GM23338 (cell line): ENCODE data around the gene KCNIP1. TPM values are rescaled to one million over a fixed set of nuclear protein-coding genes. Genes with fewer than 3 reads are reported as not detected.

ENCODE experiments used
- ATAC-seq: fragments of 200-7000 bp; cut with Tn5 transposase; 3 replicates; pipeline ENCODE4 v1.9.1; 2020
- DNase-seq: peaks from one replicate; pipeline ENCODE4 v3.0.0-alpha.2; 2015; ENCODE audit warnings: low spot score
- H2AFZ ChIP-seq: fragments of 200-600 bp; sonication (generic); 2 replicates; pipeline ENCODE4 v1.8.0; 2016; ENCODE audit warnings: antibody characterized with exemption, mild to moderate bottlenecking, moderate library complexity
- H3F3A ChIP-seq: fragments of 200-600 bp; sonication (generic); replicated peaks from 2 replicates; pipeline ENCODE4 v1.8.0; 2017; ENCODE audit warnings: antibody characterized with exemption, mixed run types, low read depth
- H3K27ac ChIP-seq: fragments of 200-600 bp; sonication (generic); 2 replicates; pipeline ENCODE4 v1.6.1; 2016; ENCODE audit warnings: low read depth
- H3K27me3 ChIP-seq: fragments of 200-600 bp; sonication (generic); 2 replicates; pipeline ENCODE4 v1.8.0; 2016; ENCODE audit warnings: mild to moderate bottlenecking, mixed run types, moderate library complexity; ENCODE audit not compliant: insufficient read depth
- H3K36me3 ChIP-seq: fragments of 200-600 bp; sonication (generic); 2 replicates; pipeline ENCODE4 v1.8.0; 2016; ENCODE audit warnings: mild to moderate bottlenecking; ENCODE audit not compliant: insufficient read depth
- H3K4me1 ChIP-seq: fragments of 200-600 bp; sonication (generic); 2 replicates; pipeline ENCODE4 v1.8.0; 2016; ENCODE audit warnings: mild to moderate bottlenecking, moderate library complexity; ENCODE audit not compliant: insufficient read depth
- H3K4me2 ChIP-seq: fragments of 200-600 bp; sonication (generic); 2 replicates; pipeline ENCODE4 v1.7.1; 2017; ENCODE audit warnings: mixed run types
- H3K4me3 ChIP-seq: fragments of 200-600 bp; sonication (generic); 2 replicates; pipeline ENCODE4 v1.6.1; 2016; ENCODE audit warnings: mixed run types
- H3K79me2 ChIP-seq: fragments of 200-600 bp; sonication (generic); replicated peaks from 2 replicates; pipeline ENCODE4 v1.8.0; 2017; ENCODE audit warnings: mild to moderate bottlenecking; ENCODE audit not compliant: insufficient read depth
- H3K9me2 ChIP-seq: fragments of 200-600 bp; sonication (generic); 2 replicates; pipeline ENCODE4 v1.8.0; 2017; ENCODE audit not compliant: insufficient read depth
- H4K20me1 ChIP-seq: fragments of 200-600 bp; sonication (generic); replicated peaks from 2 replicates; pipeline ENCODE4 v1.8.0; 2017; ENCODE audit warnings: mild to moderate bottlenecking; ENCODE audit not compliant: insufficient read depth
- H3K27ac Mint-ChIP-seq: 2 replicates; pipeline ENCODE4 v1.8.0; 2020; ENCODE audit warnings: inconsistent platforms, mild to moderate bottlenecking, moderate library complexity, mixed read lengths
- H3K27me3 Mint-ChIP-seq: 3 replicates; pipeline ENCODE4 v1.8.0; 2022; ENCODE audit warnings: low read depth, mild to moderate bottlenecking, moderate library complexity, mixed read lengths, inconsistent platforms; ENCODE audit not compliant: insufficient read depth, poor library complexity
- H3K36me3 Mint-ChIP-seq: 3 replicates; pipeline ENCODE4 v1.8.0; 2021; ENCODE audit warnings: low read depth, mild to moderate bottlenecking, inconsistent platforms, moderate library complexity, mixed read lengths
- H3K4me1 Mint-ChIP-seq: 3 replicates; pipeline ENCODE4 v1.8.0; 2020; ENCODE audit warnings: mild to moderate bottlenecking, inconsistent platforms, mixed read lengths
- H3K4me3 Mint-ChIP-seq: 3 replicates; pipeline ENCODE4 v1.8.0; 2021; ENCODE audit warnings: moderate library complexity, mild to moderate bottlenecking, inconsistent platforms, mixed read lengths
- H3K9me3 Mint-ChIP-seq: 3 replicates; pipeline ENCODE4 v1.8.0; 2020; ENCODE audit warnings: moderate library complexity, mild to moderate bottlenecking, inconsistent platforms, mixed read lengths
- CTCF ChIP-seq, 2 experiments: fragments of 200-600 bp in 1 of 2; sonication (generic) in 1 of 2; conservative IDR thresholded peaks; 2 replicates each; pipeline versions ENCODE4 v1.5.1 to v1.6.1; 2016 to 2017; ENCODE audit warnings: antibody characterized with exemption in 2 of 2, low read depth in 2 of 2, mild to moderate bottlenecking in 2 of 2, moderate library complexity in 1 of 2
- EZH2 ChIP-seq: fragments of 200-600 bp; sonication (generic); IDR thresholded peaks from one replicate; pipeline ENCODE4 v1.8.0; 2017; ENCODE audit warnings: antibody characterized with exemption, mild to moderate bottlenecking, low read depth; ENCODE audit not compliant: unreplicated experiment
- ZNF331 ChIP-seq: fragments of 250-450 bp; sonication (Bioruptor Pico); IDR thresholded peaks from 2 replicates; pipeline ENCODE4 v1.5.0; 2020; ENCODE audit warnings: low read depth, mild to moderate bottlenecking, moderate library complexity
- polyA plus RNA-seq: library from polyadenylated mRNA; unstranded; fragments of >200 nt; fragmentation: Nextera tagmentation; extraction: Ambion mirVana; gene quantifications from 2 replicates; pipeline ENCODE4 v1.2.1, GENCODE V29; 2016
- total RNA-seq: library from RNA; depleted of rRNA; stranded (reverse); fragments of >200 nt; shearing (Covaris generic); gene quantifications from 2 replicates; pipeline ENCODE4 v1.2.3, GENCODE V29; 2014

The KCNIP1 gene
- total and polyA plus RNA-seq, 2 experiments from 2014 or later, result 0.31 to 0.87 TPM

DNA sequence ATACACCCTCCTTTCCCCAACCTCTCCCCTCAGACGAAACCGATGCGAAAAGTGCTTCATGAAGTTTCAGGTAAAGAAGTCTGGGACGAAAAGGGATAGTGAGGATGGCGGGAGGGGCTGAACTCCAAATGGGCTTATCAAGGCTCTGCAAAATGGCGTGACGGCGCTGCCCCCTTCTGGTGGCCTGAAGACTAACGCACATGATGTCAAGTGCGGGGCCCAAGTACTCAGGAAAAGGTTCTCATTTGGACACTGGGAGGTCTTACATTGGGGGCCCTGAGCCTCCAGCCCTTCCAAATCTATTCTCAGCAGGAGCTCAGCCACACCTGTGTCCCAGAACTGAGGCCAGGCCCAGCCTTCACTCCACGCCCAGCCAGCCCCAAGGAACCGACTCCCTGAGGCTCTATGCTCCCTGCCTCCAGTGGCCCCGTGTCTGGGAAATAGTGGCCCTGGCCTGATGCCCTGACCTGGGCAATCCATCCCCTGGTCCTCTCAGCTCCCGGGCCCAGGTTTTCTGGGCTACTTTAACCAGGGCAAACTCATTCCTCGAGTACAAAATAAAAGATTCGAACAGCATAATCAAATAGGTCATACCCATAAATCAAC, 119.9 kb downstream of the KCNIP1 start:
- no peaks in the 10 kb centered on the region; the same call in 1 of the 2 replicates for H4K20me1 ChIP-seq
- Mint-ChIP-seq H3K4me1 (peaks cover 19% of the 10 kb centered on the region), H3K27ac (no peak overlapping the region), H3K9me3 (no peaks in the 10 kb centered on the region), H3K27me3 (peaks cover 12% of the 10 kb centered on the region), H3K36me3 (no peaks in the 10 kb centered on the region), H3K4me3 (no peak overlapping the region)
- H3K4me2 ChIP-seq, result no peak overlapping the region
- H2AFZ ChIP-seq, result no peak overlapping the region
- no peaks in the 10 kb centered on the region for H3F3A ChIP-seq
- no peak overlapping the region for H3K4me3 ChIP-seq
- no peak overlapping the region for H3K27ac ChIP-seq
- H3K9me2 ChIP-seq, result no peaks in the 10 kb centered on the region
- peaks cover 6% of the 10 kb centered on the region; the same call in 1 of the 2 replicates for H3K4me1 ChIP-seq
- ATAC-seq (peak; percentile 87), DNase-seq (peak; percentile 93)
- TF ChIP-seq CTCF (conservative IDR thresholded peaks at IDR 0.05; ENCODE audit: low read depth in 2 of 2), result peak; percentile 94 to 99
- no peak for TF ChIP-seq ZNF331
- no peaks in the 10 kb centered on the region for H3K27me3 ChIP-seq
- no peaks in the 10 kb centered on the region for H3K79me2 ChIP-seq
- H3K36me3 ChIP-seq, result no peaks in the 10 kb centered on the region

DNA sequence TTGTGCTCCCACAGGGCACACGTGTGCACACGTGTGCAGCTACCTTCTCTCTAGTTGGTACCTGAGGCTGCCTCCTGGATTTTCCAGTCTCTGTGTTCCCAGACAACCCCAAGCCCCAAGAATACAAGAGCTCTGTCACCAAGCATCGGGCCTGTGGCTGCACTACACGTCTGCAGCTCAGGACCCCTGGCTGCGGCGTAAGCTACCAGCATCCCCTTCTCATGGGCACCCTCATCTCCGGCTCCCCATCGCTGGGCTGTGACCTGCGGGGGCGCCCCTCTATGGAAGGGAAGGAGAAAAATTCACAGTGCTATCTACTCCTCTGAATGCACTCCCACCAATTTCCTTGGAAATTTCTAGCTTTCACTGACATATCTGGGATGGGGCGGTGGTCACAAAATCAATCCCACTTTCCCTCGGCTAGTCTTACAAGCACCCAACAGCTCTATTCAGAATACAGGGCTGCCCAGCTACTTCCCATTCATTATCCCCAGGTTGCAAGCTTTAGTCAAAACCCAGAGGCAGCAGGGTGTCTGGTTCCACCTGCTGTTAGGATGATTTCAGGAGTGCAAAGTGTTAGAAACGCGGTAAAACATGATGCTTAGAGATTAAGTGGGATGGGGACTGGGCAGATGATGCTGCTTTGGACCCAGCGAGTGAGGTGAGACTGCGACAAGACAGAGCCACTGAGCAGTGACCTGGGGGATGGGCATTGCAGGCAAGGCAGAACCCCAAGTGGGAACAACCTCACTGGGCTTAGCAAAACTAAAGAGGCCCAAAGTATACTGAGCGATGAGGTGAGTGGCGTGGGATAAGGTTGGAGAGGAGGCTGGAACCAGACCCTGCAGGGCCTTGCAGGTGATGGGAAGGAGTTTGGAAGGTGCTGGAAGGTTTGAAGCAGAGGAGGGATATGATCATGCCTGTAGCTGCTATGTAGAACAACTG, 121.7 kb downstream of the KCNIP1 start:
- Mint-ChIP-seq H3K4me3 (no peak overlapping the region), H3K27ac (no peak overlapping the region), H3K9me3 (no peaks in the 10 kb centered on the region), H3K27me3 (peaks cover 10% of the 10 kb centered on the region), H3K4me1 (peaks cover 19% of the 10 kb centered on the region), H3K36me3 (no peaks in the 10 kb centered on the region)
- Histone ChIP-seq H3K4me1 (peaks cover 6% of the 10 kb centered on the region; the same call in 1 of the 2 replicates), H3K9me2 (no peaks in the 10 kb centered on the region), H3K79me2 (no peaks in the 10 kb centered on the region), H3K4me2 (peak overlapping the region; percentile 26; the same call in 1 of the 2 replicates), H3K4me3 (no peak overlapping the region), H3K27me3 (no peaks in the 10 kb centered on the region), H3K27ac (no peak overlapping the region), H3K36me3 (no peaks in the 10 kb centered on the region), H3F3A (no peaks in the 10 kb centered on the region), H2AFZ (peak overlapping the region; percentile 59; the same call in 1 of the 2 replicates), H4K20me1 (no peaks in the 10 kb centered on the region; the same call in 1 of the 2 replicates)
- DNase-seq, result peak; percentile 52
- ATAC-seq, result peak; percentile 39
- TF ChIP-seq EZH2, result no peak
- TF ChIP-seq CTCF (conservative IDR thresholded peaks at IDR 0.05; ENCODE audit: low read depth in 2 of 2), result peak; percentile 32 to 44; a peak in 3 of 4 replicates
